GM06990 (cell line): ENCODE results near the gene KDM4B.

ENCODE experiments used
- DNase-seq: peaks from one replicate; pipeline ENCODE4 v3.0.0-alpha.2; 2011; ENCODE audit not compliant: insufficient read length; ENCODE audit errors: extremely low read depth
- H3K27me3 ChIP-seq: replicated peaks from 2 replicates; pipeline ENCODE4 v1.6.0; 2011; ENCODE audit warnings: low read length; ENCODE audit not compliant: control insufficient read depth, insufficient read depth
- H3K36me3 ChIP-seq: 2 replicates; pipeline ENCODE4 v1.5.1; 2011; ENCODE audit warnings: low read length; ENCODE audit not compliant: control insufficient read depth, insufficient read depth
- H3K4me3 ChIP-seq: replicated peaks from 2 replicates; pipeline ENCODE4 v1.5.1; 2011; ENCODE audit warnings: low read depth, mild to moderate bottlenecking, control low read depth, low read length
- TF ChIP-seq, protein P1 (sequence below): IDR thresholded peaks from 2 replicates; pipeline ENCODE4 v1.5.1; 2011; ENCODE audit warnings: low read length, control low read depth, mild to moderate bottlenecking, inconsistent platforms; ENCODE audit not compliant: insufficient read depth, poor library complexity, severe bottlenecking

The KDM4B gene

DNA sequence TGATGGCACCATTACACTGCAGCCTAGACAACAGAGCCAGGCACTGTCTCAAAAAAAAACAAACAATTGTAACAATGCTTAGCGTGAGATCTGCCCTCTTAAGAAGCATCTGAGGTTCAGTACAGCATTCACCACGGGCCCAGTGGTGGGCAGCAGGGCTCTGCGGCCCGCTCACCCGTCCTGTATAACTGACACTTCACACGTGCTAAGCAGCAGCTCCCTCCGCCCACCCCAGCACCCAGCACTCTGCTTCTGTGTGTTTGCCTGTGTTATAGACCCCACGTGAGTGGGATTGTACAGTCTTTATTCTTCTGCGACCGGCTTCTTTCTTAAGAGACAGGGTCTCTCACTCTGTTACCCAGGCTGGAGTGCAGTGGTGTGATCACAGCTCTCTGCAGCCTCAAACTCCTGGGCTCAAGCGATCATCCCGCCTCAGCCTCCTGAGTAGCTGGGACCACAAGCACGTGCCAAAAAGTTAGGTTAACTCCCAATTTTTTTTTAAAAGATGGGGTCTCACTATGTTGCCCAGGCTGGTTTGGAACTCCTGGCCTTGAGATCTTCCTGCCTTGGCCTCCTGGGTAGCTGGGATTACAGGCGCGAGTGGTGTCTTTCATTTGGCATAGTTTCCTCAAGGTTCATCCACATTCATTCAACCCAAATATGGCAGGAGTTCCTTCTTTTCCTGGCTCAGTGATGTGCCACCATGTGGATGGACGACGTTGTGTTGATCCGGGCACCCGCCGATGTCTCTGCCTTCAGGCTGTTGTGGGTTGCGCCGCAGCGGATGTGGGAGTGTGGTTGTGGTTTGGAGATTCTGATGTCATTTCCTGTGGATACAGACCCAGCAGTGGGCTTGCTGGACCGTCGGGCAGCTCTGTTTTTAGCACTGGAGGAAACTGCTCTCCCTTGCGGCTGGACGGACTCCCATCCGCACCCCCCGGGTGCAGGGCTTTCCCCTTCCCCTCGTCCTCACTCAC is 170.0 kb downstream of the KDM4B start:
- Histone ChIP-seq H3K4me3 (no peak overlapping the region), H3K36me3 (peaks cover 72% of the 10 kb centered on the region), H3K27me3 (no peaks in the 10 kb centered on the region)
- DNase-seq = peak; percentile 75
- TF ChIP-seq, protein P1, sequence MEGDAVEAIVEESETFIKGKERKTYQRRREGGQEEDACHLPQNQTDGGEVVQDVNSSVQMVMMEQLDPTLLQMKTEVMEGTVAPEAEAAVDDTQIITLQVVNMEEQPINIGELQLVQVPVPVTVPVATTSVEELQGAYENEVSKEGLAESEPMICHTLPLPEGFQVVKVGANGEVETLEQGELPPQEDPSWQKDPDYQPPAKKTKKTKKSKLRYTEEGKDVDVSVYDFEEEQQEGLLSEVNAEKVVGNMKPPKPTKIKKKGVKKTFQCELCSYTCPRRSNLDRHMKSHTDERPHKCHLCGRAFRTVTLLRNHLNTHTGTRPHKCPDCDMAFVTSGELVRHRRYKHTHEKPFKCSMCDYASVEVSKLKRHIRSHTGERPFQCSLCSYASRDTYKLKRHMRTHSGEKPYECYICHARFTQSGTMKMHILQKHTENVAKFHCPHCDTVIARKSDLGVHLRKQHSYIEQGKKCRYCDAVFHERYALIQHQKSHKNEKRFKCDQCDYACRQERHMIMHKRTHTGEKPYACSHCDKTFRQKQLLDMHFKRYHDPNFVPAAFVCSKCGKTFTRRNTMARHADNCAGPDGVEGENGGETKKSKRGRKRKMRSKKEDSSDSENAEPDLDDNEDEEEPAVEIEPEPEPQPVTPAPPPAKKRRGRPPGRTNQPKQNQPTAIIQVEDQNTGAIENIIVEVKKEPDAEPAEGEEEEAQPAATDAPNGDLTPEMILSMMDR = peak; percentile 14

GRCh38 chr19:5139583-5140325 is 170.8 kb downstream of the KDM4B start:
- TF ChIP-seq, protein P1 = no peak
- peak; percentile 7 for DNase-seq
- Histone ChIP-seq H3K4me3 (no peak overlapping the region), H3K36me3 (peaks cover 69% of the 10 kb centered on the region), H3K27me3 (no peaks in the 10 kb centered on the region)

DNA sequence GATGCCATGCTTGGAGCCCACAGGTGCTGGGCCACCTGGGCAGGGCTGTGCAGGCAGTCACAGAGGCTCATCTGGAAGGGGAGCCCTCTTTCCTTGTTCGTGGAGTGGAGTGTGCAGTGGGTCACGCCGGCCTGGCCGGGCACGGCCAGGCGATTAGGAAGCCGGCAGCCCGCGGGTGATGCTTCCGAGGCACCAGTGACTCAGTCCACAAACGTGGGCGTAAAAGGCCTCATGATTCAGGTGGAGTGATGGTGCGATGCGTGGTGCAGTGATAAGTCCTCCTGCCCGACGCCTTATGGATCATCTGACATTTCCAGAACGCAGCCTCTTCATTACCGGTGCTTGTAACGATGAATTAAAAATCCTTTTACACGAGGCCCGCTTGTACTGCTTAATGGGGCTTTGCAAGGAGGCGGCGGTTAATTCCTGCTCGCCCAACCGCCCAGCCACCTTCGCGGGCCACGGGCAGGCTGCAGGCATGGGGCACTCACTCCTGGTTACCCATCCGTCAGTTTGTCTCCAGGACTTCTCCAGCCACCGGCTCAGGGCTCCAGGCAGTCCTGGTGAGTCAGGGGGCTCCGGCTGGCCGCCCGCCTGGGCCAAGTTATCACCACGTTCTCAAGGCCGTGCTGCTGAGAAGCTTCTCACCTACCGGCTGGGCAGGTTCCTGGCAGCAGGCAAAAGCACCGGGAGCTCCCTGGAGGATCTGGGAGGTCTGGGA is 172.4 kb downstream of the KDM4B start:
- Histone ChIP-seq H3K27me3 (no peaks in the 10 kb centered on the region), H3K4me3 (no peak overlapping the region), H3K36me3 (peaks cover 60% of the 10 kb centered on the region)
- TF ChIP-seq, protein P1 = no peak
- peak; percentile 8 for DNase-seq

- peak; percentile 13 for DNase-seq
- H3K27me3 ChIP-seq = no peaks in the 10 kb centered on the region
- TF ChIP-seq, protein P1 = no peak
- H3K4me3 ChIP-seq = no peak overlapping the region
- peaks cover 58% of the 10 kb centered on the region for H3K36me3 ChIP-seq
Observed at GRCh38 chr19:5141850-5142724, 173.2 kb downstream of the KDM4B start.

- H3K36me3 ChIP-seq = peaks cover 55% of the 10 kb centered on the region
- TF ChIP-seq, protein P1 = no peak
- no peaks in the 10 kb centered on the region for H3K27me3 ChIP-seq
- no peak overlapping the region for H3K4me3 ChIP-seq
- peak; percentile 13 for DNase-seq
Observed at GRCh38 chr19:5142725-5143097, 173.8 kb downstream of the KDM4B start.
